HepG2 (cell line): ENCODE data around the gene KIAA0232. TPM values are rescaled to one million over a fixed set of nuclear protein-coding genes. Genes with fewer than 3 reads are reported as not detected.

Source experiments
- ATAD3A ChIP-seq: sonication (generic); formaldehyde crosslinking; IDR thresholded peaks from 2 replicates; pipeline ENCODE4 v1.4.0; 2020; ENCODE audit warnings: missing genetic modification reagents
- ATF5 ChIP-seq: sonication (generic); formaldehyde crosslinking; IDR thresholded peaks from 2 replicates; pipeline ENCODE4 v1.4.0; 2020; ENCODE audit warnings: mild to moderate bottlenecking, low read depth, missing genetic modification reagents
- BRCA1 ChIP-seq: sonication (generic); formaldehyde crosslinking; IDR thresholded peaks from 2 replicates; pipeline ENCODE4 v1.4.0; 2020; ENCODE audit warnings: missing genetic modification reagents
- CENPBD1 ChIP-seq: sonication (generic); formaldehyde crosslinking; IDR thresholded peaks from 2 replicates; pipeline ENCODE4 v1.8.0; 2022; ENCODE audit warnings: missing genetic modification reagents, low read depth, mild to moderate bottlenecking, borderline replicate concordance
- FOXK2 ChIP-seq: fragments of 450-650 bp; IDR thresholded peaks from 2 replicates; pipeline ENCODE4 v1.6.1; 2016
- FOXO1 ChIP-seq: sonication (generic); formaldehyde crosslinking; IDR thresholded peaks from 2 replicates; pipeline ENCODE4 v1.4.0; 2020; ENCODE audit warnings: missing genetic modification reagents
- FOXO4 ChIP-seq: sonication (generic); formaldehyde crosslinking; conservative IDR thresholded peaks from 2 replicates; pipeline ENCODE4 v1.8.1; 2023; ENCODE audit warnings: missing genetic modification reagents
- HDAC6 ChIP-seq: fragments of 200-600 bp; sonication (generic); IDR thresholded peaks from 2 replicates; pipeline ENCODE4 v1.7.0; 2017; ENCODE audit warnings: mild to moderate bottlenecking, antibody characterized with exemption, low read length, low read depth
- KDM4B ChIP-seq: sonication (generic); formaldehyde crosslinking; IDR thresholded peaks from 2 replicates; pipeline ENCODE4 v1.4.0; 2020; ENCODE audit warnings: missing genetic modification reagents
- MAF1 ChIP-seq: sonication (generic); formaldehyde crosslinking; IDR thresholded peaks from 2 replicates; pipeline ENCODE4 v1.5.0; 2020; ENCODE audit warnings: missing genetic modification reagents, borderline replicate concordance
- MEIS2 ChIP-seq: sonication (generic); formaldehyde crosslinking; IDR thresholded peaks from 2 replicates; pipeline ENCODE4 v1.9.0; 2021; ENCODE audit warnings: mild to moderate bottlenecking, missing genetic modification reagents
- POGK ChIP-seq: sonication (generic); formaldehyde crosslinking; conservative IDR thresholded peaks from 2 replicates; pipeline ENCODE4 v1.8.0; 2022; ENCODE audit warnings: mild to moderate bottlenecking, moderate library complexity, missing genetic modification reagents
- REXO4 ChIP-seq: sonication (generic); formaldehyde crosslinking; IDR thresholded peaks from 2 replicates; pipeline ENCODE4 v1.8.0; 2022; ENCODE audit warnings: missing genetic modification reagents, mild to moderate bottlenecking, borderline replicate concordance
- SALL2 ChIP-seq: sonication (generic); formaldehyde crosslinking; IDR thresholded peaks from 2 replicates; pipeline ENCODE4 v1.8.1; 2023; ENCODE audit warnings: mild to moderate bottlenecking, missing genetic modification reagents, inconsistent platforms
- SAP130 ChIP-seq: IDR thresholded peaks from 2 replicates; pipeline ENCODE4 v1.6.1; 2016; ENCODE audit warnings: low read depth
- SKIL ChIP-seq: sonication (generic); formaldehyde crosslinking; IDR thresholded peaks from 2 replicates; pipeline ENCODE4 v1.8.0; 2022; ENCODE audit warnings: missing genetic modification reagents, mild to moderate bottlenecking, moderate library complexity, borderline replicate concordance
- SNAI1 ChIP-seq: sonication (generic); formaldehyde crosslinking; IDR thresholded peaks from 2 replicates; pipeline ENCODE4 v1.5.0; 2020; ENCODE audit warnings: mild to moderate bottlenecking, missing genetic modification reagents, borderline replicate concordance
- TFAP4 ChIP-seq: sonication (generic); IDR thresholded peaks from 2 replicates; pipeline ENCODE4 v1.6.1; 2016; ENCODE audit warnings: low read depth, borderline replicate concordance
- ZFP90 ChIP-seq: sonication (generic); formaldehyde crosslinking; IDR thresholded peaks from 2 replicates; pipeline ENCODE4 v1.8.0; 2022; ENCODE audit warnings: missing genetic modification reagents, mild to moderate bottlenecking, inconsistent platforms, borderline replicate concordance
- ZNF251 ChIP-seq: sonication (generic); formaldehyde crosslinking; IDR thresholded peaks from 2 replicates; pipeline ENCODE4 v1.9.0; 2021; ENCODE audit warnings: mild to moderate bottlenecking, missing genetic modification reagents
- ZNF460 ChIP-seq: sonication (generic); formaldehyde crosslinking; IDR thresholded peaks from 2 replicates; pipeline ENCODE4 v1.5.1; 2020; ENCODE audit warnings: missing genetic modification reagents, mild to moderate bottlenecking, borderline replicate concordance
- ZNF619 ChIP-seq: sonication (generic); formaldehyde crosslinking; IDR thresholded peaks from 2 replicates; pipeline ENCODE4 v1.4.0; 2020; ENCODE audit warnings: mild to moderate bottlenecking, missing genetic modification reagents
- ZNF790 ChIP-seq: sonication (generic); formaldehyde crosslinking; IDR thresholded peaks from 2 replicates; pipeline ENCODE4 v1.8.0; 2022; ENCODE audit warnings: missing genetic modification reagents, mild to moderate bottlenecking, borderline replicate concordance
- polyA plus RNA-seq, 8 experiments: library from polyadenylated mRNA; depleted of rRNA in 3 of 8; stranded (reverse) in 7 of 8; unstranded in 1 of 8; fragments of >200 nt; fragmentation: Illumina TruSeq in 4 of 8; extraction: Trizol in 4 of 8; gene quantifications; 2 replicates each; pipeline versions ENCODE4 v1.2.1 to v1.2.3, GENCODE V29; 2011 to 2016; ENCODE audit warnings: low read depth in 4 of 8, missing spikeins in 1 of 8, mixed read lengths in 1 of 8; ENCODE audit not compliant: insufficient read depth in 1 of 8
- total RNA-seq, 5 experiments: library from RNA; depleted of rRNA; stranded (reverse); fragments of >200 nt; fragmentation: Illumina TruSeq; extraction: Trizol; gene quantifications; 2 replicates each; pipeline ENCODE4 v1.2.3, GENCODE V29; 2016; ENCODE audit warnings: low read depth in 1 of 5

The KIAA0232 gene
- total and polyA plus RNA-seq, 2 of the 13 experiments (the other 11 are each of a cell fraction or from before 2014, with no cell fraction given): 7.8 to 17.1 TPM

- peak; percentile 95 for TF ChIP-seq TFAP4
- TF ChIP-seq SALL2 (CRISPR knock-in tag): peak; percentile 63; the same call in 1 of the 2 replicates
- 0 out of 2 replicates have a peak, but pooled peaks have one; percentile 43 for TF ChIP-seq BRCA1 (CRISPR knock-in tag)
- no peak for TF ChIP-seq FOXO4 (CRISPR knock-in tag)
- no peak for TF ChIP-seq CENPBD1 (CRISPR knock-in tag)
- TF ChIP-seq FOXK2: no peak
- TF ChIP-seq ATF5 (CRISPR knock-in tag): no peak
- no peak for TF ChIP-seq ZFP90
- peak; percentile 99 for TF ChIP-seq SKIL (CRISPR knock-in tag)
- TF ChIP-seq SAP130 (CRISPR knock-in tag): peak; percentile 96
- no peak; the same call in 1 of the 2 replicates for TF ChIP-seq ZNF460 (CRISPR knock-in tag)
- TF ChIP-seq POGK: peak; percentile 57; the same call in 1 of the 2 replicates
- TF ChIP-seq MEIS2 (CRISPR knock-in tag): peak; percentile 77; the same call in 1 of the 2 replicates
- TF ChIP-seq MAF1 (CRISPR knock-in tag): 0 out of 2 replicates have a peak, but pooled peaks have one; percentile 43
- no peak for TF ChIP-seq ATAD3A (CRISPR knock-in tag)
- no peak for TF ChIP-seq REXO4 (CRISPR knock-in tag)
- no peak for TF ChIP-seq HDAC6
- no peak for TF ChIP-seq SNAI1 (CRISPR knock-in tag)
- TF ChIP-seq FOXO1 (CRISPR knock-in tag): peak; percentile 93
- TF ChIP-seq ZNF619 (CRISPR knock-in tag): 0 out of 2 replicates have a peak, but pooled peaks have one; percentile 48
- no peak for TF ChIP-seq ZNF790 (CRISPR knock-in tag)
- TF ChIP-seq ZNF251: no peak
- TF ChIP-seq KDM4B (CRISPR knock-in tag): peak; percentile 95
Measured at GRCh38 chr4:6755088-6755753, 27.3 kb upstream of the KIAA0232 start (continued).
